HG03439 (cell line): ENCODE measurements around the gene PTF1A.

Experiments used
- ATAC-seq: cut with Tn5 transposase; IDR thresholded peaks from one replicate; pipeline ENCODE4 v1.9.1; 2021; ENCODE audit warnings: mild to moderate bottlenecking, moderate library complexity; ENCODE audit not compliant: unreplicated experiment

Gene PTF1A

GRCh38 chr10:23186697-23187096 is 5.4 kb upstream of the PTF1A start:
- ATAC-seq = no peak

- ATAC-seq = no peak
These were observed 5.0 kb upstream of the PTF1A start for GRCh38 chr10:23187155-23187554.

GRCh38 chr10:23189024-23189423 is 3.1 kb upstream of the PTF1A start:
- no peak for ATAC-seq

- ATAC-seq = no peak
These were observed 994 bp upstream of the PTF1A start for GRCh38 chr10:23190872-23191763.

GRCh38 chr10:23192712-23193434 is 761 bp downstream of the PTF1A start:
- ATAC-seq = no peak

- no peak for ATAC-seq
These were observed 1.4 kb downstream of the PTF1A start for GRCh38 chr10:23193435-23194074.

- ATAC-seq = no peak
These were observed 2.4 kb downstream of the PTF1A start for GRCh38 chr10:23194471-23194965.

GRCh38 chr10:23194966-23195845 is 3.1 kb downstream of the PTF1A start:
- ATAC-seq = no peak

GRCh38 chr10:23195846-23196600 is 3.9 kb downstream of the PTF1A start:
- no peak for ATAC-seq

- ATAC-seq = no peak
These were observed 4.8 kb downstream of the PTF1A start for GRCh38 chr10:23196915-23197314.

GRCh38 chr10:23197416-23197861 is 5.3 kb downstream of the PTF1A start:
- ATAC-seq = no peak

- ATAC-seq = no peak
These were observed 6.5 kb downstream of the PTF1A start for GRCh38 chr10:23198610-23198939.

GRCh38 chr10:23198940-23199767 is 7.0 kb downstream of the PTF1A start:
- ATAC-seq = no peak

- ATAC-seq = no peak
These were observed 7.8 kb downstream of the PTF1A start for GRCh38 chr10:23199768-23200511.

GRCh38 chr10:23200586-23200985 is 8.5 kb downstream of the PTF1A start:
- ATAC-seq = no peak

- ATAC-seq = no peak
These were observed 9.0 kb downstream of the PTF1A start for GRCh38 chr10:23200997-23201652.

- no peak for ATAC-seq
These were observed 9.7 kb downstream of the PTF1A start for GRCh38 chr10:23201837-23202236.

GRCh38 chr10:23202779-23203178 is 10.7 kb downstream of the PTF1A start:
- no peak for ATAC-seq
